Uterus (tissue), 4 donors: Measurements from ENCODE around the gene NOTCH1. TPM values are rescaled to one million over a fixed set of nuclear protein-coding genes. Genes with fewer than 3 reads are reported as not detected.

Experiments used
- DNase-seq, 2 donors: peaks; one replicate each; pipeline ENCODE4 v3.0.0-alpha.2; 2019 to 2020
- H3K27ac ChIP-seq, 2 donors: fragments of 200-600 bp; sonication (generic); 1 replicate in 1 of 2; 2 replicates in 1 of 2; pipeline ENCODE4 v1.5.1; 2016 to 2018
- H3K27me3 ChIP-seq, 2 donors: fragments of 200-600 bp; sonication (generic); one replicate each; pipeline ENCODE4 v1.5.1; 2018 to 2019; ENCODE audit warnings: control low read depth in 1 of 2
- H3K36me3 ChIP-seq, 2 donors: fragments of 200-600 bp; sonication (generic); one replicate each; pipeline ENCODE4 v1.5.1; 2019; ENCODE audit warnings: control low read depth in 1 of 2
- H3K4me1 ChIP-seq, 2 donors: fragments of 200-600 bp; sonication (generic); one replicate each; pipeline ENCODE4 v1.5.1; 2018 to 2019; ENCODE audit warnings: control low read depth in 1 of 2
- H3K4me3 ChIP-seq, 2 donors: fragments of 200-600 bp; sonication (generic); 1 replicate in 1 of 2; 2 replicates in 1 of 2; pipeline ENCODE4 v1.5.1; 2018 to 2019; ENCODE audit warnings: mild to moderate bottlenecking in 1 of 2
- H3K9me3 ChIP-seq, 2 donors: fragments of 200-600 bp; sonication (generic); one replicate each; pipeline ENCODE4 v1.5.1; 2019; ENCODE audit warnings: control low read depth in 1 of 2
- POLR2A ChIP-seq, 2 donors: fragments of 450-650 bp; IDR thresholded peaks; one replicate each; pipeline ENCODE4 v1.6.1; 2016; ENCODE audit warnings: antibody characterized with exemption in 2 of 2, mild to moderate bottlenecking in 1 of 2, moderate library complexity in 1 of 2
- intact Hi-C: fragments of 100-400 bp; cut with DNase I; formaldehyde crosslinking; loops from one replicate; pipeline ENCODE4 v1.15.1; 2023; ENCODE audit warnings: low total_unique reads
- total RNA-seq, 4 donors: library from RNA; depleted of rRNA in 3 of 4; stranded (reverse); fragments of >200 nt in 3 of 4; gene quantifications; one replicate each; pipeline versions ENCODE4 v1.1.0 to v1.2.4, GENCODE V29; 2014 to 2023
- TF ChIP-seq, protein P1 (sequence below), 4 experiments: fragments of 200-600 bp in 2 of 4; fragments of 450-650 bp in 2 of 4; sonication (generic) in 2 of 4; IDR thresholded peaks; one replicate each; pipeline ENCODE4 v1.5.1; 2016 to 2019; ENCODE audit warnings: antibody characterized with exemption in 4 of 4, mild to moderate bottlenecking in 2 of 4, moderate library complexity in 1 of 4
- donor health status: DM: yes; HTN: yes; CAD: no.

Gene NOTCH1
- total RNA-seq, 4 donors from 2014 or later = 19.7 to 109 (median 35.6) TPM

DNA sequence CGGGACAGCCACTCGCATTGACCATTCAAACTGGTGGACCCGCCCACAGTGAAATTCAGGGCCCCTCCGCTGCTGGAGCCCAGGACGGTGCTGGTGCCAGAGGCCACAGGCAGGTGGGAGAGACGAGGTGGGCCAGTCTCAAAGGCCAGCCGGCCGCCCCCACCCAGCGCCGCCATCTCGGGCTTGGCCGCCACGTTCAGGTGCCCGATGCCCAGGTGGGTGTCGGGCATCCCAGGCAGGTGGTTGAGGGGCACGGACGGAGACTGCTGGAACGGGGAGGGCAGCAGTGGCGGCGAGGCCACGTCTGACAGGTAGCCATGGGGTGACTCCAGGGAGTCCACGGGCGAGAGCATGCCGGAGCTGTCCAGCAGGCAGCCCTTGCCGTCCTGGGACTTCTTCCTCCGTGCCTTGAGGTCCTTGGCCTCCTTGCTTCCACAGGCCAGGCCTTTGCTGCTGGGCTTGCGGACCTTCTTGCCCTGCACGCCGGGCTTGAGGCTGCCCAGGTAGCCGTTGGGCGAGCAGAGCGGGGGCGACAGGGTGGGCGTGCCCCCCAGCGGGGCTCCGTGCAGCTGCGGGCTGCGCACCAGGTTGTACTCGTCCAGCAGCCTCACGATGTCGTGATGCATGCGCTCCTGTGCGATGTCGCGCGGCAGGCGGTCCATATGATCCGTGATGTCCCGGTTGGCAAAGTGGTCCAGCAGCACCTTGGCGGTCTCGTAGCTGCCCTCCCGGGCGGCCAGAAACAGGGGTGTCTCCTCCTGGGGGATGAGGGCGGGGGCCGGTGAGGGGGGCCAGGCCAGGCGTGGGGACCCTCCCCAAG, 48.8 kb downstream of the NOTCH1 start:
- H3K36me3 ChIP-seq = no peaks in the 10 kb centered on the region

DNA sequence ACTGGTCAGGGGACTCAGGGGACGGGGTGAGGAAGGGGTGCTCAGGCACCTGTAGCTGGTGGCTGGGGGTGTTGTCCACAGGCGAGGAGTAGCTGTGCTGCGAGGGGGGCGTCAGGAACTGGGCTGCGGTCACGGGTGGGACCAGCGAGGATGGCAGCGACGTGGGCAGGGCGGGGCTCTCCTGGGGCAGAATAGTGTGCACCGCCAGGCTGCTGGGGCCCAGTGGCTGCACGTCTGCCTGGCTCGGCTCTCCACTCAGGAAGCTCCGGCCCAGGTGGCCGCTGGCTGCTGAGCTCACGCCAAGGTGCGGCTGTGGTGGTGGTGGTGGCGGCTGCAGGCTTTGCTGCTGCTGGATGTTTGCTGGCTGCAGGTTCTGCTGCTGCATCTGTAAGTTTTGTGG, 49.7 kb downstream of the NOTCH1 start:
- TF ChIP-seq, protein P1, sequence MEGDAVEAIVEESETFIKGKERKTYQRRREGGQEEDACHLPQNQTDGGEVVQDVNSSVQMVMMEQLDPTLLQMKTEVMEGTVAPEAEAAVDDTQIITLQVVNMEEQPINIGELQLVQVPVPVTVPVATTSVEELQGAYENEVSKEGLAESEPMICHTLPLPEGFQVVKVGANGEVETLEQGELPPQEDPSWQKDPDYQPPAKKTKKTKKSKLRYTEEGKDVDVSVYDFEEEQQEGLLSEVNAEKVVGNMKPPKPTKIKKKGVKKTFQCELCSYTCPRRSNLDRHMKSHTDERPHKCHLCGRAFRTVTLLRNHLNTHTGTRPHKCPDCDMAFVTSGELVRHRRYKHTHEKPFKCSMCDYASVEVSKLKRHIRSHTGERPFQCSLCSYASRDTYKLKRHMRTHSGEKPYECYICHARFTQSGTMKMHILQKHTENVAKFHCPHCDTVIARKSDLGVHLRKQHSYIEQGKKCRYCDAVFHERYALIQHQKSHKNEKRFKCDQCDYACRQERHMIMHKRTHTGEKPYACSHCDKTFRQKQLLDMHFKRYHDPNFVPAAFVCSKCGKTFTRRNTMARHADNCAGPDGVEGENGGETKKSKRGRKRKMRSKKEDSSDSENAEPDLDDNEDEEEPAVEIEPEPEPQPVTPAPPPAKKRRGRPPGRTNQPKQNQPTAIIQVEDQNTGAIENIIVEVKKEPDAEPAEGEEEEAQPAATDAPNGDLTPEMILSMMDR (IDR thresholded peaks at IDR 0.05) = no peak
- no peak for TF ChIP-seq POLR2A (IDR thresholded peaks at IDR 0.05)
- H3K27ac ChIP-seq = no peak overlapping the region
- DNase-seq = no peak
- intact Hi-C loops = no loop called here
- no peaks in the 10 kb centered on the region for H3K36me3 ChIP-seq
- H3K9me3 ChIP-seq = no peaks in the 10 kb centered on the region
- no peaks in the 10 kb centered on the region for H3K4me1 ChIP-seq
- H3K27me3 ChIP-seq = no peaks in the 10 kb centered on the region
- H3K4me3 ChIP-seq = no peak overlapping the region

More for the DNA sequence above, 48.8 kb downstream of the NOTCH1 start:
- no peak for TF ChIP-seq POLR2A (IDR thresholded peaks at IDR 0.05)
- TF ChIP-seq, protein P1 (IDR thresholded peaks at IDR 0.05) = no peak
- Histone ChIP-seq H3K27me3 (no peaks in the 10 kb centered on the region), H3K4me3 (no peak overlapping the region), H3K9me3 (no peaks in the 10 kb centered on the region), H3K27ac (no peak overlapping the region), H3K4me1 (no peaks in the 10 kb centered on the region)
- no peak for DNase-seq
- intact Hi-C loops = no loop called here

DNA sequence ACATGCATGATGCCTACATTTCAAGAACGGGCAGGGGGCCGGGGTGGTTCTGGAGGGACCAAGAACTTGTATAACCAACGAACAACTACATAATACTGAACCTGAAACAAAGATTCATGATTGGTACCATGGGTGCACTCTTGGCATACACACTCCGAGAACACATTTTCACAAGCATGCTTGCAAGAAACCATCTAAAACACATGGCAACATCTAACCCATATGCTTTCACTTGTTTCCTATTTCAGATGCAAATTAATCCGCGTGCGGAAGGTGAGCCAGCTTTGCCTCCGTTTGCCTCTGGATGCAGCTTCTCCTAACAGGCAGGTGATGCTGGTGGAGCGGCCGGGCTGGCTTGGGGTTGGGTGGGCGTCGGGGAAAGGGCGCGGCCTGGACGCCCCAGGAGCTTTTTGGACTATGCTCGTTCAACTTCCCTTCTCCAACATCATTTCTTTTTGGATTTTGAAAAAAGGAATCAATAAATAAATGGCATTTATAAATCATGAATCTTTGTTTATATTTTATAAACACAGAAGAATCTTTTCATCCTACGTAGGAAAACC, 50.5 kb downstream of the NOTCH1 start:
- intact Hi-C loops = no loop called here
- no peak overlapping the region for H3K4me3 ChIP-seq
- H3K27ac ChIP-seq = no peak overlapping the region
- no peak for DNase-seq
- no peaks in the 10 kb centered on the region for H3K27me3 ChIP-seq
- no peaks in the 10 kb centered on the region for H3K36me3 ChIP-seq
- H3K9me3 ChIP-seq = no peaks in the 10 kb centered on the region
- TF ChIP-seq, protein P1 (IDR thresholded peaks at IDR 0.05) = no peak
- no peak for TF ChIP-seq POLR2A (IDR thresholded peaks at IDR 0.05)
- H3K4me1 ChIP-seq = no peaks in the 10 kb centered on the region

DNA sequence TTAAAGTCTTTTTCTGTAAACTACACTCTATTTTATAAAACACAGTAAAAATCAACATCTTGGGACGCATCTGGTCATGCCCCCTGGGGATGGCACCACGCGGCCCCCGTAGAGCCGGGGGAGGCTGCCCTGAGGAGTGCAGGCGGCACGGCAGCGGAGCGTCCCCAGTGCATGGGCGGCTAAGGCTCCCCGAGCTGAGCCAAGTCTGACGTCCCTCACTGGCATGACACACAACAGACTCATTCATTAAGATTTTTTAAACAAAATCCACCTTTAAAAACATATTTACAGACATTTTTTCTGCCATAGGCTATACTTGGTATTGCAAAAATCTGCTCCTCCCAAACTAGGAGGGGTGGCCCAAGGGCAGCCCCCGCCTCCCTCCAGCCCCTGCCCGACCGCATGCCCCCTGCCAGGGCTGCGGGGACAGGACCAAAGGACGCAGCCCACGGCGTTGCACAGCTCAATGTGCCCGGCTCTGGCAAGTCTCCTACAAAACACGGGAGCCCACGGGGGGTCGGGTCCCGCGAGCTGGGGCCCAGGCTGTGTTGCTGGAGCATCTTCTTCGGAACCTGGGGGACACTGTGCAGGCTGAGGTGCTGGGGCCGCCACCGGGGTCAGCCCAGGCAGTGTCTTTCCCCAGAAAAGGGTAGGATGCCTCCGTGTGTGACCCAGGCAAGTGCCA, 51.2 kb downstream of the NOTCH1 start:
- H3K27ac ChIP-seq = no peak overlapping the region
- intact Hi-C loops = no loop called here

More for the DNA sequence above, 51.2 kb downstream of the NOTCH1 start:
- no peak for DNase-seq
- no peak overlapping the region for H3K4me3 ChIP-seq
- no peaks in the 10 kb centered on the region for H3K27me3 ChIP-seq
- TF ChIP-seq, protein P1 (IDR thresholded peaks at IDR 0.05) = no peak
- no peak for TF ChIP-seq POLR2A (IDR thresholded peaks at IDR 0.05)
- H3K9me3 ChIP-seq = no peaks in the 10 kb centered on the region
- H3K36me3 ChIP-seq = no peaks in the 10 kb centered on the region
- no peaks in the 10 kb centered on the region for H3K4me1 ChIP-seq
